GM12878 (cell line): ENCODE results near the gene PCED1B. TPM values are rescaled to one million over a fixed set of nuclear protein-coding genes. Genes with fewer than 3 reads are reported as not detected.

Experiments
- ATAC-seq: fragments of 200-7000 bp; cut with Tn5 transposase; 3 replicates; pipeline ENCODE4 v1.9.1; 2020; ENCODE audit warnings: mild to moderate bottlenecking, moderate library complexity
- BruUV-seq: library from RNA; stranded (reverse); fragments of 400-500 nt; replicated peaks from 2 replicates; lab custom pipeline; 2021; lab: Mats Ljungman, UMichigan
- CTCF ChIA-PET: fragments of 300-600 bp; sonication (Branson Sonifier 250); formaldehyde crosslinking; extraction: SDS; loops from one replicate; lab custom pipeline; 2021; ENCODE audit warnings: inconsistent platforms; lab: Yijun Ruan, JAX
- POLR2A ChIA-PET: fragments of 350-600 bp; formaldehyde crosslinking; extraction: SDS; loops from one replicate; lab custom pipeline; 2021; ENCODE audit warnings: inconsistent platforms; lab: Charles Lee
- RAD21 ChIA-PET: fragments of 300-600 bp; sonication (Branson Sonifier 250); formaldehyde crosslinking; loops from one replicate; lab custom pipeline; 2023; ENCODE audit warnings: antibody characterized with exemption; ENCODE audit not compliant: unreplicated experiment; lab: Charles Lee
- SMC1A ChIA-PET: fragments of 300-600 bp; sonication (Branson Sonifier 250); formaldehyde crosslinking; loops from one replicate; lab custom pipeline; 2023; ENCODE audit not compliant: unreplicated experiment, uncharacterized antibody; lab: Charles Lee
- DNase-seq: peaks from one replicate; pipeline ENCODE4 v3.0.0-alpha.2; 2011; ENCODE audit warnings: low read depth, low spot score
- FAIRE-seq: peaks from 3 replicates; lab custom pipeline; 2011; peaks lifted over from hg19 to GRCh38; lab: Jason Lieb, UNC
- H2AFZ ChIP-seq: 2 replicates; pipeline ENCODE4 v1.6.0; 2011; ENCODE audit warnings: low read depth, low read length, control low read depth; ENCODE audit not compliant: control insufficient read depth
- H3K27ac ChIP-seq: 2 replicates; pipeline ENCODE4 v1.5.1; 2011; ENCODE audit warnings: control low read depth; ENCODE audit not compliant: control insufficient read depth, insufficient read depth
- H3K27me3 ChIP-seq, 2 experiments: replicated peaks in 1 of 2; 2 replicates each; pipeline versions ENCODE4 v1.6.0 to v1.6.1; 2011; ENCODE audit warnings: low read length in 1 of 2; ENCODE audit not compliant: control insufficient read depth in 2 of 2, insufficient read depth in 2 of 2
- H3K36me3 ChIP-seq, 2 experiments: 2 replicates each; pipeline ENCODE4 v1.5.1; 2011; ENCODE audit warnings: low read length in 1 of 2; ENCODE audit not compliant: control insufficient read depth in 2 of 2, insufficient read depth in 2 of 2
- H3K4me1 ChIP-seq: 2 replicates; pipeline ENCODE4 v1.6.1; 2011; ENCODE audit warnings: mild to moderate bottlenecking, low read length, moderate library complexity, mixed read lengths; ENCODE audit not compliant: control insufficient read depth, insufficient read depth
- H3K4me2 ChIP-seq: 2 replicates; pipeline ENCODE4 v1.6.0; 2011; ENCODE audit warnings: control low read depth; ENCODE audit not compliant: control insufficient read depth, insufficient read depth
- H3K4me3 ChIP-seq: fragments of 200-600 bp; sonication (generic); 2 replicates; pipeline ENCODE4 v1.5.1; 2016
- H3K79me2 ChIP-seq: 2 replicates; pipeline ENCODE4 v1.6.0; 2011; ENCODE audit warnings: low read length; ENCODE audit not compliant: control insufficient read depth, insufficient read depth
- H3K9ac ChIP-seq: 2 replicates; pipeline ENCODE4 v1.8.0; 2011; ENCODE audit warnings: low read length, control low read depth, mixed read lengths; ENCODE audit not compliant: control insufficient read depth, insufficient read depth
- H3K9me3 ChIP-seq: replicated peaks from 3 replicates; pipeline ENCODE4 v1.5.1; 2011; ENCODE audit warnings: mild to moderate bottlenecking, low read length; ENCODE audit not compliant: control insufficient read depth, insufficient read depth
- H4K20me1 ChIP-seq: 2 replicates; pipeline ENCODE4 v1.6.0; 2011; ENCODE audit not compliant: control insufficient read depth, insufficient read depth
- CBX5 ChIP-seq: sonication (generic); IDR thresholded peaks from 2 replicates; pipeline ENCODE4 v1.6.1; 2016; ENCODE audit warnings: low read depth, moderate library complexity, mild to moderate bottlenecking, inconsistent platforms
- CEBPZ ChIP-seq: fragments of 150-350 bp; IDR thresholded peaks from 2 replicates; pipeline ENCODE4 v1.6.1; 2016; ENCODE audit warnings: low read depth, low read length
- E4F1 ChIP-seq: fragments of 450-650 bp; IDR thresholded peaks from 2 replicates; pipeline ENCODE4 v1.6.1; 2018; ENCODE audit warnings: borderline replicate concordance, mild to moderate bottlenecking; ENCODE audit not compliant: partially characterized antibody
- FOS ChIP-seq: IDR thresholded peaks from 3 replicates; pipeline ENCODE4 v1.6.1; 2011; ENCODE audit warnings: borderline replicate concordance; ENCODE audit not compliant: insufficient read length; ENCODE audit errors: extremely low read depth
- GATAD2B ChIP-seq: fragments of 450-650 bp; conservative IDR thresholded peaks from 2 replicates; pipeline ENCODE4 v1.6.1; 2017; ENCODE audit warnings: low read depth, mild to moderate bottlenecking, moderate library complexity
- IRF5 ChIP-seq: fragments of 450-650 bp; IDR thresholded peaks from 2 replicates; pipeline ENCODE4 v1.6.1; 2017; ENCODE audit warnings: borderline replicate concordance
- RCOR1 ChIP-seq: conservative IDR thresholded peaks from 2 replicates; pipeline ENCODE4 v1.6.1; 2012; ENCODE audit warnings: low read depth, low read length, improper control_type of control experiment
- TCF3 ChIP-seq: IDR thresholded peaks from 2 replicates; pipeline ENCODE4 v1.6.1; 2012; ENCODE audit warnings: low read depth, mild to moderate bottlenecking, low read length, borderline replicate concordance; ENCODE audit not compliant: insufficient read depth
- ZNF207 ChIP-seq: fragments of 450-650 bp; IDR thresholded peaks from 2 replicates; pipeline ENCODE4 v1.6.1; 2014; ENCODE audit warnings: antibody characterized with exemption, mild to moderate bottlenecking, borderline replicate concordance
- ZNF274 ChIP-seq: IDR thresholded peaks from one replicate; pipeline ENCODE4 v1.8.0; 2011; ENCODE audit not compliant: insufficient read length, insufficient read depth
- ZNF687 ChIP-seq: fragments of 450-650 bp; IDR thresholded peaks from 2 replicates; pipeline ENCODE4 v1.6.1; 2017; ENCODE audit warnings: mild to moderate bottlenecking, moderate library complexity
- ZSCAN29 ChIP-seq: fragments of 450-650 bp; IDR thresholded peaks from 2 replicates; pipeline ENCODE4 v1.6.1; 2017; ENCODE audit warnings: mild to moderate bottlenecking, moderate library complexity
- in situ Hi-C: fragments of 300-500 bp; cut with MboI; formaldehyde crosslinking; loops from 9 replicates; pipeline ENCODE4 v1.14.3; 2018; ENCODE audit warnings: mixed read lengths
- intact Hi-C: fragments of 100-400 bp; cut with micrococcal nuclease; formaldehyde crosslinking; loops from one replicate; pipeline ENCODE4 v1.14.2; 2022; ENCODE audit not compliant: unreplicated experiment
- polyA plus RNA-seq, 11 experiments: library from polyadenylated mRNA; depleted of rRNA in 4 of 11; unstranded in 6 of 11; stranded (reverse) in 5 of 11; fragments of >200 nt; fragmentation: Nextera tagmentation in 4 of 11; fragmentation: Illumina TruSeq in 1 of 11; extraction: Ambion mirVana in 4 of 11; extraction: Trizol in 1 of 11; gene quantifications; 1 replicate in 1 of 11; 2 replicates in 10 of 11; pipeline versions ENCODE4 v1.2.1 to v1.2.3, GENCODE V29; 2011 to 2016; ENCODE audit warnings: inconsistent platforms in 2 of 11, missing spikeins in 2 of 11, low read depth in 1 of 11
- total RNA-seq, 4 experiments: library from RNA; depleted of rRNA in 3 of 4; stranded (reverse); fragments of >200 nt in 3 of 4; fragmentation: Illumina TruSeq in 1 of 4; extraction: Trizol in 1 of 4; gene quantifications; 2 replicates each; pipeline versions ENCODE4 v1.2.1 to v1.2.3, GENCODE V29; 2013 to 2021

Gene PCED1B
- total and polyA plus RNA-seq, 10 of the 15 experiments (the other 5 are each of a cell fraction or from before 2014, with no cell fraction given), result 0.80 to 8.8 (median 3.0) TPM

- ChIA-PET SMC1A (interaction anchor here (3.5 kb wide), 1 partner anchor 23 kb away, joined by 12 read pairs; no protein-coding TSS in a partner anchor), POLR2A (no interaction called here), CTCF (no interaction called here), RAD21 (interaction anchor here (0.9 kb wide), 1 partner anchor 31 kb away, joined by 3 read pairs; no protein-coding TSS in a partner anchor)
- FAIRE-seq (no peak), ATAC-seq (no peak), DNase-seq (no peak)
- Histone ChIP-seq H3K4me3 (no peak overlapping the region), H3K36me3 (no peaks in the 10 kb centered on the region), H3K27me3 (no peaks in the 10 kb centered on the region), H3K9me3 (no peaks in the 10 kb centered on the region), H2AFZ (no peak overlapping the region), H3K79me2 (no peaks in the 10 kb centered on the region), H3K4me2 (no peak overlapping the region), H3K4me1 (peaks cover 2% of the 10 kb centered on the region), H4K20me1 (no peaks in the 10 kb centered on the region), H3K27ac (no peak overlapping the region), H3K9ac (no peak overlapping the region)
- in situ Hi-C loops (no loop called here), intact Hi-C loops (no loop called here)
- BruUV-seq, result no TSS peak
- TF ChIP-seq IRF5 (no peak), RCOR1 (no peak), ZNF274 (no peak), FOS (no peak), TCF3 (no peak), E4F1 (no peak), ZNF687 (no peak), ZNF207 (no peak), CEBPZ (no peak), CBX5 (no peak), GATAD2B (no peak), ZSCAN29 (no peak)
These were observed 105.4 kb downstream of the PCED1B start for GRCh38 chr12:47184813-47185212.
